Esophagus muscularis mucosa (tissue), 3 donors: ENCODE measurements around the gene DERA.

Source experiments
- POLR2A ChIP-seq: fragments of 450-650 bp; IDR thresholded peaks from one replicate; pipeline ENCODE4 v1.6.1; 2017; ENCODE audit warnings: antibody characterized with exemption, moderate library complexity, mild to moderate bottlenecking, low read depth
- TF ChIP-seq, protein P1 (sequence below), 3 experiments: fragments of 200-600 bp in 2 of 3; fragments of 450-650 bp in 1 of 3; sonication (generic) in 2 of 3; IDR thresholded peaks; one replicate each; pipeline ENCODE4 v1.5.1; 2017 to 2019; ENCODE audit warnings: antibody characterized with exemption in 3 of 3, mild to moderate bottlenecking in 2 of 3, moderate library complexity in 1 of 3

DNA sequence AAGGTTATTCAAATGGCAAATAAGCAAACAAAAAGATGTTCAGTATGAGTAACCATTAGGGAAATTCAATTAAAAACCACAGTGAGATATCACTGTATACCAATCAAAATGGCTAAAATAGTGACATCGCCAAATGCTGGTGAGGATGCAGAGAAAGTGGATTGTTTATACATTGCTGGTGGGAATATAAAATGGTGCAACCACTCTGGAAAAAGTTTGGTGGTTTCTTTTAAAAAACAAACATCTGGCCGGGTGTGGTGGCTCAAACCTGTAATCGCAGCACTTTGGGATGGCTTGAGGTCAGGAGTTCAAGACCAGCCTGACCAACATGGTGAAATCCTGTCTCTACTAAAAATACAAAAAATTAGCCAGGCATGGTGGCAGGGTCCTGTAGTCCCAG lies 42.9 kb upstream of the DERA start:
- TF ChIP-seq, protein P1, sequence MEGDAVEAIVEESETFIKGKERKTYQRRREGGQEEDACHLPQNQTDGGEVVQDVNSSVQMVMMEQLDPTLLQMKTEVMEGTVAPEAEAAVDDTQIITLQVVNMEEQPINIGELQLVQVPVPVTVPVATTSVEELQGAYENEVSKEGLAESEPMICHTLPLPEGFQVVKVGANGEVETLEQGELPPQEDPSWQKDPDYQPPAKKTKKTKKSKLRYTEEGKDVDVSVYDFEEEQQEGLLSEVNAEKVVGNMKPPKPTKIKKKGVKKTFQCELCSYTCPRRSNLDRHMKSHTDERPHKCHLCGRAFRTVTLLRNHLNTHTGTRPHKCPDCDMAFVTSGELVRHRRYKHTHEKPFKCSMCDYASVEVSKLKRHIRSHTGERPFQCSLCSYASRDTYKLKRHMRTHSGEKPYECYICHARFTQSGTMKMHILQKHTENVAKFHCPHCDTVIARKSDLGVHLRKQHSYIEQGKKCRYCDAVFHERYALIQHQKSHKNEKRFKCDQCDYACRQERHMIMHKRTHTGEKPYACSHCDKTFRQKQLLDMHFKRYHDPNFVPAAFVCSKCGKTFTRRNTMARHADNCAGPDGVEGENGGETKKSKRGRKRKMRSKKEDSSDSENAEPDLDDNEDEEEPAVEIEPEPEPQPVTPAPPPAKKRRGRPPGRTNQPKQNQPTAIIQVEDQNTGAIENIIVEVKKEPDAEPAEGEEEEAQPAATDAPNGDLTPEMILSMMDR (IDR thresholded peaks at IDR 0.05): no peak
- TF ChIP-seq POLR2A: no peak
